ENCODE results near the gene PTPN22.
A peak's percentile ranks its signal among the peaks of the same experiment; 100 is the strongest.

Gene PTPN22

DNA sequence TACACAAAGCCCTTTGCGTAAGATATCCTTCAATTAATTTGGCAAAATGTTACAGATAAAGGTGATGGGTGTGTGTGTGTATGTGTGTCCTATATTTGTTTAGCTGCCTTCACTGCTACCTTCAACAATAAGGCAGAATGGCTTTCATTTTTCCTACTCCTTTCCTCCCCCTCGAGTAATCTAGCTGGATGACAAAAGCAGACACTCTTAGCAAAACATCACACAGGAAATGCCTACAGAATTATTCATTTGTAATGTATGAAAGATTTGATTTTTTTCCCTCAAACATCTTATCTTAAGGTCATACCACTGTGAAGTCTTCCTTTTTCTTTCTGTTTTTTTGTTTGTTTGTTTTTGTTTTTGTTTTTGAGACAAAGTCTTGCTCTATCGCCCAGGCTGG lies 10.6 kb downstream of the PTPN22 start:
- in situ Hi-C loops (cut with HindIII; ENCODE audit: low sequenced_read_pairs), result no loop called here
- H3K4me3 ChIP-seq (ENCODE audit: low read depth, low read length), result no peak overlapping the region
- TF ChIP-seq, protein P1, sequence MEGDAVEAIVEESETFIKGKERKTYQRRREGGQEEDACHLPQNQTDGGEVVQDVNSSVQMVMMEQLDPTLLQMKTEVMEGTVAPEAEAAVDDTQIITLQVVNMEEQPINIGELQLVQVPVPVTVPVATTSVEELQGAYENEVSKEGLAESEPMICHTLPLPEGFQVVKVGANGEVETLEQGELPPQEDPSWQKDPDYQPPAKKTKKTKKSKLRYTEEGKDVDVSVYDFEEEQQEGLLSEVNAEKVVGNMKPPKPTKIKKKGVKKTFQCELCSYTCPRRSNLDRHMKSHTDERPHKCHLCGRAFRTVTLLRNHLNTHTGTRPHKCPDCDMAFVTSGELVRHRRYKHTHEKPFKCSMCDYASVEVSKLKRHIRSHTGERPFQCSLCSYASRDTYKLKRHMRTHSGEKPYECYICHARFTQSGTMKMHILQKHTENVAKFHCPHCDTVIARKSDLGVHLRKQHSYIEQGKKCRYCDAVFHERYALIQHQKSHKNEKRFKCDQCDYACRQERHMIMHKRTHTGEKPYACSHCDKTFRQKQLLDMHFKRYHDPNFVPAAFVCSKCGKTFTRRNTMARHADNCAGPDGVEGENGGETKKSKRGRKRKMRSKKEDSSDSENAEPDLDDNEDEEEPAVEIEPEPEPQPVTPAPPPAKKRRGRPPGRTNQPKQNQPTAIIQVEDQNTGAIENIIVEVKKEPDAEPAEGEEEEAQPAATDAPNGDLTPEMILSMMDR (IDR thresholded peaks at IDR 0.05; ENCODE audit: low read depth, low read length), result no peak
- DNase-seq (ENCODE audit: low read depth, low spot score), result peak; percentile 71

DNA sequence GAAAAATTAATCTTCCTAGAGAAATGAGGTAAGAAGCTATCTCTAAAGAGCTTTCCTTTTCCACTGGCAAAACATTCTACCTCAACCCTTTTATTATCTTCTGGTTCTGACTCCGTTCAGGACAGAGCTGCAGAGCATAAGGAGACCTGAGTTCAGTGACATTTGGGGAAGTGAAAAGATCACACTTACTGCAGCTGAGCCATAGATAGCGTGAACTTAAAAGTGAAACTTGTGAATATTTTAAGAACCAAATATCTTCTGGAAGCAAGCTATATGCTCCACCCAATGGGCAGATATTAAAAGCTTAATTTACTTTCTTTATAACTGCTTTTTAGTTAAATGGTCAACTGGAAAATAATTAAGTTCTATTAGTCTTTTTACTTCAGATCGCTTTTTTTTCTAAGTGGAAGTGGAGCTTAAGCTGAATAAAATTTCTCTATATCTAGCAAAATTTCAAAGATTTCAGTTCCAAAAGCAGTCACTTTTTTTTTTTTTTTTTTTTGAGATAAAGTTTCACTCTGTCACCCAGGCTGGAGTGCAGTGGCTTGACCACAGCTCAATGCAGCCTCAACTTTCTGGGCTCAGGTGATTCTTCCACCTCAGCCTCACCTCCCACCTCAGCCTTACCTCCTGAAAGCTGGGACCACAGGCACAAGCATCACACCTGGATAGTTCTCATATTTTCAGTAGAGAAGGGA lies 11.9 kb downstream of the PTPN22 start:
- no peak overlapping the region for H3K4me3 ChIP-seq (ENCODE audit: low read depth, low read length)
- TF ChIP-seq, protein P1 (IDR thresholded peaks at IDR 0.05; ENCODE audit: low read depth, low read length), result no peak
- in situ Hi-C loops (cut with HindIII; ENCODE audit: low sequenced_read_pairs), result no loop called here
- no peak for DNase-seq (ENCODE audit: low read depth, low spot score)

DNA sequence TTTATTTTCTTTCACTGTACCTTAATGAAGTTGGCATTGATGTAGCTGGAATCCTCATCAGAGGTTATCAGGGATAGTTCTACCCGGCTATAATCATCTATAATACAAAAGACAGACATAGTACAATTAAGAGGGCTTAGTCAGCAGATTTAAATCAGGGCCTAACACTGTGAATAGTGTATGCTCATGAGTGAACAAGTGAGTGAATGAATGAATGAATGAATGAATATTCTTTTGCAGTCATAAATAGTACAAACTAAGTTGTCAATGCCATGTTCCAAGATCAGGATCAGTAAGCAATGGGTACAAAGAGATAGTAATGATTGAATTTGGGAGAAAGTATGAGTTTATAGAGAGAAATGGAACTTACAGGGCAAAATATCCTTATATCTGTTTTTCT lies 12.5 kb downstream of the PTPN22 start:
- TF ChIP-seq, protein P1 (IDR thresholded peaks at IDR 0.05; ENCODE audit: low read depth, low read length), result no peak
- H3K4me3 ChIP-seq (ENCODE audit: low read depth, low read length), result no peak overlapping the region
- in situ Hi-C loops (cut with HindIII; ENCODE audit: low sequenced_read_pairs), result no loop called here
- no peak for DNase-seq (ENCODE audit: low read depth, low spot score)

DNA sequence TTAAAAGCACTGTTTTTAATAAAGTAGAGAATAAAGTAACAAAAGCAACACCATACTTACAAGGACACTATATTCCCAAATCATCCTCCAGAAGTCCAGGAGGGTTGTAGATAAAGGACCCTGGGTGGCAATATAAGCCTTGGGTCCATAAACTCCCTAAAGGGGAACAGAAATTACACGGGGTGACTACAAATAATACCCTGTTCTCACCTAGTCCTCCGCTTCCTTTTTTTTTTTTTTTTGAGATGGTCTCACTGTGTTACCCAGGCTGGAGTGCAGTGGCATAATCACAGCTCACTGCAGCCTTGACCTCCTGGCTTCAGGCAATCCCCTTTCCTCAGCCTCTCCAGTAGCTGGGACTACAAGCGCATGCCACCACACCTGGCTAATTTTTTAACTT lies 13.1 kb downstream of the PTPN22 start:
- in situ Hi-C loops (cut with HindIII; ENCODE audit: low sequenced_read_pairs), result no loop called here
- H3K4me3 ChIP-seq (ENCODE audit: low read depth, low read length), result no peak overlapping the region
- TF ChIP-seq, protein P1 (IDR thresholded peaks at IDR 0.05; ENCODE audit: low read depth, low read length), result no peak
- DNase-seq (ENCODE audit: low read depth, low spot score), result no peak

DNA sequence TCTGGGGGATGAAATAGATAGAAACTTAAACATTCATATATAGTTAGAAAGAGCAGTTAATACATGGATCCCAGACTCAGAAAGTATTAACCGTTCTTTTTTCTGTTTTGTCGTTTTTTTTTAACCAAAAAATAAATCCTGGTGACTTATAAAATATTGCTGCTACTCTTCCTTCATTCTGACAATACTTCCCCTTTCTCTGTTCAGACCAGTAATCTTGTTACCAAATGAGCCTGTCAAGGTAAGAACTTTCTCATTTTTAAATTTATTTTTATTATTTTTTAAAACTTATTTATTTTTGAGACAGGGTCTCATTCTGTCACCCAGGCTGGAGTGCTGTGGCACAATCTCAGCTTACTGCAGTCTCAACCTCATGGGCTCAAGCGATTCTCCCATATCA lies 13.7 kb downstream of the PTPN22 start:
- no peak overlapping the region for H3K4me3 ChIP-seq (ENCODE audit: low read depth, low read length)
- in situ Hi-C loops (cut with HindIII; ENCODE audit: low sequenced_read_pairs), result no loop called here
- TF ChIP-seq, protein P1 (IDR thresholded peaks at IDR 0.05; ENCODE audit: low read depth, low read length), result no peak
- DNase-seq (ENCODE audit: low read depth, low spot score), result no peak

DNA sequence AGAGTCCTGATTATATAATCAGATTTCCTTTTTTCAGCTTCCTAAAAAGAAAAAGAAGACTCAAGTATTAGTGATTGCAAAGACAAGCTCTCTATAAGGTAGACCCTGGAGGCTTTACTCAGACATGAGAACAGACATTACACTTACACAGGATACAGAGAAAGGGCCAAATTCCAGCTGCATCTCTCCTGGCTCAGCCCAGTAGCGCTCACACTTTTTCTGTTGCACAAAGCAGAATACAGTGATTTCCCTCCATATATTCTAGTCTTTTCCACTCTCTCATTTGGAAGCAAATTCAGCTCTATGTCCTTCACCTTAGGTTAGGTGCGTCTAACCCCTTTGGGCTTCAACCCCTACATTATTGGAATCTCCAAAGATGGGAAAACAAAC lies 15.1 kb downstream of the PTPN22 start:
- TF ChIP-seq, protein P1 (IDR thresholded peaks at IDR 0.05; ENCODE audit: low read depth, low read length), result no peak
- no peak for DNase-seq (ENCODE audit: low read depth, low spot score)
- no peak overlapping the region for H3K4me3 ChIP-seq (ENCODE audit: low read depth, low read length)
- in situ Hi-C loops (cut with HindIII; ENCODE audit: low sequenced_read_pairs), result no loop called here

Data from astrocyte of the spinal cord (primary cell).